ENCODE data around the gene SUPT7L.

SUPT7L gene

DNA sequence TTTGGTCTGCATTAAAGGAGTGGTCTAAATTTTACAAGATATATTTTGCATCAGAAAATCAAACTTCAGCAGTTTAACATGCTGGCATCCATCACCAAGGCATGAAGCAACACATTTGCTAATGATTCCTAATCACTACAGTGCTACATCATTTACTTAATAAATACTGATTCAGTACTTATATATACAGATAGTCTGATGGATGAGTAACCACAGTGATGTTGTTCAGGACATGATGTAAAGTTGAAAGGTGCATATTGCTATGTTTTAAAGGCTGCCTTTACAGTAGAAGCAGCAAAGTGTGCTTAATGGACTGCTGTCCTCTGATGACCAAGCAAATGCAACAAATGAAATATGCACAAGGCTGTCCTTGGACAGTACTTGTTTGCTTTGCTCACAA, 11.1 kb downstream of the SUPT7L start:
- DNase-seq (ENCODE audit: low spot score) = no peak

DNA sequence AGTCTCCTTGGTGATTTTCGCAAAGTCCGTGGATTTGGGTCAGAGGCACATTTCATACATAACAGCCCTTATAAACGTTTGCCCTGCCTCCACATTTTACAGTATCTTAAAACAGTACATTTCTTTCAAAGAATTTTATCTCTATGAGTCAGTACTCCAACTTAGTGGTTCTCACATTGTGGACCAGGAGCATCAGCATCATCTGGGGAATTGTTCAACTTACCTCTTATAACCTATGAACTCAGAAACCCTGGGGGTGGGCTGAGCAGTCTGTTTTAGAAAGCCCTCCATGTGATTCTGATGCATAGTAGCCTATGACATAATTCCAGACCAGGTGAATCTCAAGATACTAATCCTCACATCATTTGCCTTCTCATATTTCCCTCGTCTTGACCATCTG, 12.4 kb downstream of the SUPT7L start:
- DNase-seq (ENCODE audit: low spot score) = no peak
- TF ChIP-seq, protein P1, sequence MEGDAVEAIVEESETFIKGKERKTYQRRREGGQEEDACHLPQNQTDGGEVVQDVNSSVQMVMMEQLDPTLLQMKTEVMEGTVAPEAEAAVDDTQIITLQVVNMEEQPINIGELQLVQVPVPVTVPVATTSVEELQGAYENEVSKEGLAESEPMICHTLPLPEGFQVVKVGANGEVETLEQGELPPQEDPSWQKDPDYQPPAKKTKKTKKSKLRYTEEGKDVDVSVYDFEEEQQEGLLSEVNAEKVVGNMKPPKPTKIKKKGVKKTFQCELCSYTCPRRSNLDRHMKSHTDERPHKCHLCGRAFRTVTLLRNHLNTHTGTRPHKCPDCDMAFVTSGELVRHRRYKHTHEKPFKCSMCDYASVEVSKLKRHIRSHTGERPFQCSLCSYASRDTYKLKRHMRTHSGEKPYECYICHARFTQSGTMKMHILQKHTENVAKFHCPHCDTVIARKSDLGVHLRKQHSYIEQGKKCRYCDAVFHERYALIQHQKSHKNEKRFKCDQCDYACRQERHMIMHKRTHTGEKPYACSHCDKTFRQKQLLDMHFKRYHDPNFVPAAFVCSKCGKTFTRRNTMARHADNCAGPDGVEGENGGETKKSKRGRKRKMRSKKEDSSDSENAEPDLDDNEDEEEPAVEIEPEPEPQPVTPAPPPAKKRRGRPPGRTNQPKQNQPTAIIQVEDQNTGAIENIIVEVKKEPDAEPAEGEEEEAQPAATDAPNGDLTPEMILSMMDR (IDR thresholded peaks at IDR 0.05; ENCODE audit: extremely low read depth, missing control alignments) = no peak

More for the DNA sequence above, 11.1 kb downstream of the SUPT7L start:
- TF ChIP-seq, protein P1 (IDR thresholded peaks at IDR 0.05; ENCODE audit: extremely low read depth, missing control alignments) = no peak

DNA sequence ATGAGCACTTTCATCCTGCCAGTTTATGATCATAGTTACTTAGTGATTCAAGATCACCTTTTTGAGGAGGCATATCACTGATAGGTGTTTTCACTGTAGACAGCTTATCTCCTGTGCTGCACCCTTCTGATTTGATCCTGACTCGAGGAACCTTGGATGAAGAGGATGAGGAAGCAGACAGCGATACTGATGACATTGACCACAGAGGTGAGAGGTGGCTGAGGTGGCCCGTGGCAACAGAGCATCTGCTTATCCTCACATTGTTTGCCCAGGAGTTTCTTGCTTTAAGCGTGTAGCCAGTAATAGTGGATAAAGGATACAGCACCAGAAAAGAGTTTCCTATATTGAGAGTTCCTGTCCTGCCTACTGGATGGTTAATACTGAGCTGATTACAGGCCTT, 15.7 kb downstream of the SUPT7L start:
- TF ChIP-seq, protein P1 (IDR thresholded peaks at IDR 0.05; ENCODE audit: extremely low read depth, missing control alignments) = no peak
- DNase-seq (ENCODE audit: low spot score) = no peak

DNA sequence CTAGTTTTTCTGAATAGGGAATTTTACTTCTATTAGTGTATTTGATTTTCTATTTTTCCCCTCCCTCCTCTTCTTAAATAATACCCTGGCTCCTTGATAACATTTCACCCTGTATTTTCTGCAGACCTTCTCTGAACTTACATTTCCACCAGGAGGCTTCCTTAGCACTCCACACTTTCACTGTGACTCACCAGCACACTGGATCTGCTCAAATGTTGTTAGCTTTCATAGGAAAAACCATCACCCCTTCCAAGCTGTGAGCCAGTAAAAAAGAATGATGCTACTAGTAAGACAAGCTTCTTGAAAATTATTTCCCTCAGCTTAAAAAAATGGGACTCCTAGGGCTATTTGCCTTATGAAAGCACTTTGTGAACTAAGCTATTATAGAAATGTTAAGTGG, 16.1 kb downstream of the SUPT7L start:
- TF ChIP-seq, protein P1 (IDR thresholded peaks at IDR 0.05; ENCODE audit: extremely low read depth, missing control alignments) = no peak
- DNase-seq (ENCODE audit: low spot score) = no peak

DNA sequence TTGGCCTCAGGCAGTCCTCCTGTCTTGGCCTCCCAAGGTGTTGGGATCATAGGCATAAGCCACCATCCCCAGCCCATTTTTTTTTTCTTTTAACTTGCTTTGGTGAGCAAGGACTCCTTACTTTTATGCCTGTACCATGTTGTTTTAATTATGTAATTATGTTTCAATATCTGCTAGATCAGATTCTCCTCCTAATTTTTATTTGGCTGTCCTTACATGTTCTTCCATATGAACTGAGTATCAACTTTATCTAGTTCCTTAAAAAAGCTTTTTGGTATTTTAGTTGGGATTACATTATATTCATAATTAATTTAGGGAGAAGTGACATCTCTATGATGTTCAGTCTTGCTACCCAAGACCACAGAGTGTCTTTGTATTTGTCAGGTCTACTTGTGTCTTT, 18.2 kb downstream of the SUPT7L start:
- DNase-seq (ENCODE audit: low spot score) = no peak
- TF ChIP-seq, protein P1 (IDR thresholded peaks at IDR 0.05; ENCODE audit: extremely low read depth, missing control alignments) = no peak

DNA sequence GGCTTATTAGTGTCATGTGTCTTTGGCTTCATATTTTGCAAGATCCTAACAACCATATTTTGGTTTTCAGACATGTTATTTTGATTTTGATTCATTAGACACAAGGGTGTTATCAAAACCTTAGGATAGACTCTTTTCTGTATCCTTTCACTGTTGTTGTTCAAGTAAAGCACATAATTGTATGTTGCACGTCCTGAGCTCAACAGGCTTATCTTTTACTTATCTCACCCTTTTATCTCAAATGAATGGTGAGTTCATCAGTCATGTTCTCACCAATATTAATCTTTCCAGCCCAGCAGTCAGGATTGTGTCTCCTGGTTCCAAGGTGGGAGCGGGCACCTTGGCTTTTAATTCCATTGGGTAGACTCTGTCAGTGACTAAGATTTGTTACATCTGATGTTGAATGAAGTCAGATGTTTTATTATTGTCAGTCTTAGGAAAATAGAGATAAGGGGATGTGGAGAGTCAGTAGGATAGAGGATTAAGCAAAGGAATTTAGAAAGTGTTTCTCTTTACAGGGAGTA, 22.6 kb downstream of the SUPT7L start:
- TF ChIP-seq, protein P1 (IDR thresholded peaks at IDR 0.05; ENCODE audit: extremely low read depth, missing control alignments) = no peak
- DNase-seq (ENCODE audit: low spot score) = no peak

DNA sequence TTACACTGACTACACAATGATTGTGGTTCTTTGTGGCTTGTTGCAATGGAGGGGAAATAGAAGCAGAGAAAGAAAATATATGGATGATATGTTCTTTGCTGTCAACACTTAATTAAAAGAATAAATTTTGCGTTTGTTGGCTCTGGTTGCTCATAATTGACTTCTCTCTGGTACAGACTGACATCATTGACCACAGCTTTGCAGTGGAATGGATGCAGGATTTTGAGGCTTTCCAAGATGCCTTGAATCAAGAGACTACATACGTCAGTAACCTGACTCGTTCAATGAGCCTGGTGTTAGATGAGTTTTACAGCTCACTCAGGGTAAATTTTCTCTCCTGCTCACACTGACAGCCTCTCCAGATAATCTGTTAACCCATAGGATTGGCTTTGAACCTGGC, 24.7 kb downstream of the SUPT7L start:
- no peak for DNase-seq (ENCODE audit: low spot score)
- TF ChIP-seq, protein P1 (IDR thresholded peaks at IDR 0.05; ENCODE audit: extremely low read depth, missing control alignments) = no peak

All from GM20000 (cell line).